Upper lobe of right lung (tissue), 1 donor: ENCODE measurements around the gene RPL6. TPM values are rescaled to one million over a fixed set of nuclear protein-coding genes. Genes with fewer than 3 reads are reported as not detected.

Experiments
- ATAC-seq: fragments of 200-7000 bp; cut with Tn5 transposase; one replicate; pipeline ENCODE4 v1.9.1; 2020; ENCODE audit warnings: mild to moderate bottlenecking, moderate library complexity
- DNase-seq: peaks from one replicate; pipeline ENCODE4 v3.0.0-alpha.2; 2020
- H3K27ac ChIP-seq: fragments of 200-600 bp; one replicate; pipeline ENCODE4 v1.8.0; 2022
- H3K27me3 ChIP-seq: fragments of 200-600 bp; one replicate; pipeline ENCODE4 v1.8.0; 2022; ENCODE audit warnings: mild to moderate bottlenecking
- H3K36me3 ChIP-seq: fragments of 200-600 bp; one replicate; pipeline ENCODE4 v1.8.0; 2022
- H3K4me1 ChIP-seq: fragments of 200-600 bp; one replicate; pipeline ENCODE4 v1.8.0; 2022
- H3K4me3 ChIP-seq: fragments of 200-600 bp; one replicate; pipeline ENCODE4 v1.8.0; 2022; ENCODE audit warnings: mild to moderate bottlenecking
- H3K9me3 ChIP-seq: fragments of 200-600 bp; one replicate; pipeline ENCODE4 v1.8.0; 2022
- CTCF ChIP-seq: fragments of 200-600 bp; IDR thresholded peaks from one replicate; pipeline ENCODE4 v1.8.0; 2022; ENCODE audit warnings: antibody characterized with exemption
- intact Hi-C: fragments of 100-400 bp; cut with DNase I; formaldehyde crosslinking; loops from one replicate; pipeline ENCODE4 v1.11.0; 2022
- total RNA-seq: library from RNA; stranded (reverse); fragmentation: NEBNext Ultra II Directional; extraction: Animal tissue kit (Norgen Biotek cat#: 25700); gene quantifications from one replicate; pipeline ENCODE4 v1.2.1, GENCODE V29; 2021
- donor health status: DM: no; HTN: yes; CAD: no; lungs with severe emphysema.

The RPL6 gene
- total RNA-seq, 1 donor from 2014 or later, result 811 TPM

DNA sequence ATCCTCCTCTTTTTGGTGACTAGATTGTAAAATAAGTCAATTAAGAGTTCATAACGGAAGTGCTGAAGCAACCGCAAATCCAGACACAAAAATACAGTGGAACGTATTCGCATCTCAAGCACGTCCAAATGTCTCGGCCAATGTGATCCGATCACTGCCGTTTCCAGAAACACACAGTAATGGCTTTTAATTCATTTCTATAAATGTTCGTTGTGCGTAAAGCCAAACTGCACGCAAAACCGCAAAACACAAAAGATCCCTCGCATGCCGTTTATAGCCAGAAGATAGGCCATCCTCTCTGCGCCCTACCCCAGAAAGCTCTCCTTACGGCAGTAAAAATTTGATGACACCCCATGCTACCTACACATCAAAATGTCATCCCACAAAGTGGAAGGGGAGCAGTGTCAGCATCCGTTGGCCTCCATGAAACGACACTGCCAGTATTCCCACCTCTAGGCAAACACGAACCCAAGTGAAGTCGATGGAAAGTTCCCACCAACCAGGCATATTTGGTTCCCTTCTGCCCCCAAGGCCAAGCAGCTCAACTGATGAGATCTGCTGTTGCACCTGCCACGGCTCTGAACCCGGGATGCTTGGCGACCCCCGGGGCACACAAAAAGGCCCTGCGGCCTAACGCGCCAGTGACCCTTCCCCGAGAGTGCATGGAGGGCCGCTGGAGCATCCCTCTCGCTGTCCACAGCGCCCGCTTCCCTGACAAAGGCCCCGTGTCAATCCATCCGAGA is 28.6 kb downstream of the RPL6 start:
- no peak for TF ChIP-seq CTCF
- no peaks in the 10 kb centered on the region for H3K9me3 ChIP-seq
- peak overlapping the region; percentile 85 for H3K4me3 ChIP-seq
- no peak for DNase-seq
- H3K27ac ChIP-seq, result peak overlapping the region; percentile 81
- H3K36me3 ChIP-seq, result no peaks in the 10 kb centered on the region
- peaks cover 9% of the 10 kb centered on the region for H3K4me1 ChIP-seq
- ATAC-seq, result no peak
- H3K27me3 ChIP-seq, result no peaks in the 10 kb centered on the region
- intact Hi-C loops, result loop anchor here (10.0 kb wide), 1 partner anchor 186 kb away; no protein-coding TSS in a partner anchor

- Histone ChIP-seq H3K36me3 (no peaks in the 10 kb centered on the region), H3K9me3 (no peaks in the 10 kb centered on the region), H3K27me3 (no peaks in the 10 kb centered on the region), H3K4me3 (no peak overlapping the region), H3K4me1 (no peaks in the 10 kb centered on the region), H3K27ac (no peak overlapping the region)
- intact Hi-C loops, result no loop called here
- no peak for DNase-seq
- ATAC-seq, result no peak
- TF ChIP-seq CTCF, result no peak
These were observed 34.3 kb downstream of the RPL6 start for GRCh38 chr12:112375105-112375504.

DNA sequence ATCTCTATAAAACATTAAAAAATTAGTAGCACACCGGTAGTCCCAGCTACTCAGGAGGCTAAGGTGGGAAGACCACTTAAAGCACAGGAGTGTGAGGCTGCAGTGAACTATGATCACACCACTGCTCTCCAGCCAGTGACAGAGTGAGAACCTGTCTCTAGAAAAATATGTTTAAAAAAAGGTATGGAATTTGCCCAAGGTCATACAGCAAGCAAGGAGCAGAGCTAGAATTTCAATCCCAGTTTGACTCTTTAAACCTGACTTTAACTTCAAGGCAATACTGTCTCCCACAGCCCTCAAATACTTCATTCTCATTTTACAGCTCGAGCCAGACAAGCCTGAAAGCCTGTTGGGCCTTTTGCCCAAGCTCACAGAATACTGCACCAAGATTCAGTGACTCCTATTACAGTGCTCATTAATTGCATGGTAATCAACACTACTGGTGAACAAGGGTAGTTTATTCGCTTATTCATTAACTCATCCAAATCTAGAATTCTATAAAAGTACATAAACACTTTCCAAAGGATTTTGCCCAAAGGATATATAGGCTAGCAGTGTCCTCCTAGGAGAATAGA is 35.2 kb downstream of the RPL6 start:
- TF ChIP-seq CTCF, result no peak
- intact Hi-C loops, result no loop called here
- H3K4me3 ChIP-seq, result no peak overlapping the region
- H3K36me3 ChIP-seq, result no peaks in the 10 kb centered on the region
- no peaks in the 10 kb centered on the region for H3K4me1 ChIP-seq
- H3K27ac ChIP-seq, result no peak overlapping the region
- no peaks in the 10 kb centered on the region for H3K9me3 ChIP-seq
- ATAC-seq (no peak), DNase-seq (no peak)
- H3K27me3 ChIP-seq, result no peaks in the 10 kb centered on the region

DNA sequence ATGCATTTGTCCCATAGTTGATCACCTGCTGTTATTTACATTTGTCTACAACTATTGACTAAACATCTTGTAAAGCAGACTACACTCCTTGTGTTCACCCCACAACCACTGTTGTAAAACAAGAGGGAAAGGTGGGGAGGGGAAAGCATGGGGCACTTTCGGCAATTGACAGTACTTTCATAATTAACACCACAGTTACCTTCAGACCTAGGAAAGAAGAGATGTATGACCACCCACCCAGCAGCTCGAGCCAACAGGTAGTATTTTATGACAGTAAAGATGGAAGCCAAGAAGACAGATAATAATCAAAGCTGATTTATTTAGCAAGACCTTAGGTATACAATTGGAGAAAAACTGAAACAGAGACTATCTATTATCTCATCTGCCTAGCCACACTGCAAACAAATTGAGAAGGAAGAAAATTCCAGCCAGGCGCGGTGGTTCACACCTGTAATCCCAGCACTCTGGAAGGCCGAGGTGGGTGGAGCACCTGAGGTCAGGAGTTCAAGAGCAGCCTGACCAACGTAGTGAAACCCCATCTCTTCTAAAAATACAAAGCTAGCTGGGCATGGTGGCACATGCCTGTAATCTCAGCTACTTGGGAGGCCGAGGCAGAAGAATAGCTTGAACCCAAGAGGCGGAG is 38.4 kb downstream of the RPL6 start:
- intact Hi-C loops, result no loop called here
- H3K27me3 ChIP-seq, result no peaks in the 10 kb centered on the region
- no peaks in the 10 kb centered on the region for H3K9me3 ChIP-seq
- H3K4me1 ChIP-seq, result no peaks in the 10 kb centered on the region
- DNase-seq, result no peak
- H3K36me3 ChIP-seq, result no peaks in the 10 kb centered on the region
- no peak for ATAC-seq
- no peak overlapping the region for H3K4me3 ChIP-seq
- no peak for TF ChIP-seq CTCF
- no peak overlapping the region for H3K27ac ChIP-seq

GRCh38 chr12:112370199-112370598 is 39.2 kb downstream of the RPL6 start:
- no peak for DNase-seq
- no peak overlapping the region for H3K27ac ChIP-seq
- intact Hi-C loops, result no loop called here

More at GRCh38 chr12:112370199-112370598, 39.2 kb downstream of the RPL6 start:
- Histone ChIP-seq H3K4me1 (no peaks in the 10 kb centered on the region), H3K9me3 (no peaks in the 10 kb centered on the region), H3K36me3 (no peaks in the 10 kb centered on the region), H3K27me3 (no peaks in the 10 kb centered on the region), H3K4me3 (no peak overlapping the region)
- no peak for TF ChIP-seq CTCF
- no peak for ATAC-seq
